GM13977 (cell line): Measurements from ENCODE around the gene LIMS2.

ENCODE experiments used
- DNase-seq: peaks from one replicate; pipeline ENCODE4 v3.0.0; 2012; ENCODE audit warnings: low spot score
- in situ Hi-C: fragments of 300-500 bp; cut with MboI; formaldehyde crosslinking; loops from one replicate; pipeline ENCODE4 v1.12.0; 2022; ENCODE audit warnings: low sequenced_read_pairs, low pct_unique_long_range_greater_than_20kb, mixed read lengths, inconsistent platforms; ENCODE audit not compliant: unreplicated experiment
- TF ChIP-seq, protein P1 (sequence below): IDR thresholded peaks from 2 replicates; pipeline ENCODE4 v1.5.1; 2012; ENCODE audit warnings: mild to moderate bottlenecking, control low read depth; ENCODE audit not compliant: insufficient read depth; ENCODE audit errors: extremely low read depth, missing control alignments

The LIMS2 gene

GRCh38 chr2:127590386-127591190 is 84.7 kb downstream of the LIMS2 start:
- in situ Hi-C loops, result no loop called here
- no peak for DNase-seq
- TF ChIP-seq, protein P1, sequence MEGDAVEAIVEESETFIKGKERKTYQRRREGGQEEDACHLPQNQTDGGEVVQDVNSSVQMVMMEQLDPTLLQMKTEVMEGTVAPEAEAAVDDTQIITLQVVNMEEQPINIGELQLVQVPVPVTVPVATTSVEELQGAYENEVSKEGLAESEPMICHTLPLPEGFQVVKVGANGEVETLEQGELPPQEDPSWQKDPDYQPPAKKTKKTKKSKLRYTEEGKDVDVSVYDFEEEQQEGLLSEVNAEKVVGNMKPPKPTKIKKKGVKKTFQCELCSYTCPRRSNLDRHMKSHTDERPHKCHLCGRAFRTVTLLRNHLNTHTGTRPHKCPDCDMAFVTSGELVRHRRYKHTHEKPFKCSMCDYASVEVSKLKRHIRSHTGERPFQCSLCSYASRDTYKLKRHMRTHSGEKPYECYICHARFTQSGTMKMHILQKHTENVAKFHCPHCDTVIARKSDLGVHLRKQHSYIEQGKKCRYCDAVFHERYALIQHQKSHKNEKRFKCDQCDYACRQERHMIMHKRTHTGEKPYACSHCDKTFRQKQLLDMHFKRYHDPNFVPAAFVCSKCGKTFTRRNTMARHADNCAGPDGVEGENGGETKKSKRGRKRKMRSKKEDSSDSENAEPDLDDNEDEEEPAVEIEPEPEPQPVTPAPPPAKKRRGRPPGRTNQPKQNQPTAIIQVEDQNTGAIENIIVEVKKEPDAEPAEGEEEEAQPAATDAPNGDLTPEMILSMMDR, result no peak

GRCh38 chr2:127589841-127590240 is 85.5 kb downstream of the LIMS2 start:
- DNase-seq, result no peak
- in situ Hi-C loops, result no loop called here

GRCh38 chr2:127589358-127589757 is 86.0 kb downstream of the LIMS2 start:
- no peak for DNase-seq
- TF ChIP-seq, protein P1, result no peak
- in situ Hi-C loops, result no loop called here

More at GRCh38 chr2:127589841-127590240, 85.5 kb downstream of the LIMS2 start:
- TF ChIP-seq, protein P1, result no peak
